H1 (cell line): ENCODE data around the gene LRBA. TPM values are rescaled to one million over a fixed set of nuclear protein-coding genes. Genes with fewer than 3 reads are reported as not detected.

Experiments used
- CTCF ChIA-PET: fragments of 300-600 bp; sonication (Branson Sonifier 250); formaldehyde crosslinking; loops from one replicate; lab custom pipeline; 2021; ENCODE audit not compliant: partially characterized antibody; lab: Charles Lee
- POLR2A ChIA-PET: fragments of 300-600 bp; sonication (Branson Sonifier 250); formaldehyde crosslinking; loops from one replicate; lab custom pipeline; 2021; ENCODE audit warnings: inconsistent platforms; ENCODE audit not compliant: partially characterized antibody; lab: Charles Lee
- DNase-seq, 2 experiments: peaks; one replicate each; pipeline versions ENCODE4 v3.0.0 to v3.0.0-alpha.2; 2010 to 2022; ENCODE audit warnings: low spot score in 2 of 2, low read depth in 1 of 2, mixed read lengths in 1 of 2
- FAIRE-seq: peaks from 2 replicates; lab custom pipeline; 2011; peaks lifted over from hg19 to GRCh38; lab: Jason Lieb, UNC
- H2AFZ ChIP-seq: 2 replicates; pipeline ENCODE4 v1.8.1; 2012; ENCODE audit warnings: low read length, inconsistent platforms
- H2AK5ac ChIP-seq: 2 replicates; pipeline ENCODE4 v1.6.1; 2013; ENCODE audit warnings: low read depth, low read length
- H2BK120ac ChIP-seq: replicated peaks from 2 replicates; pipeline ENCODE3; 2013; ENCODE audit warnings: low read depth, low read length, inconsistent platforms
- H2BK12ac ChIP-seq: 2 replicates; pipeline ENCODE4 v1.6.1; 2013; ENCODE audit warnings: low read depth, low read length
- H2BK15ac ChIP-seq: 2 replicates; pipeline ENCODE4 v1.6.1; 2013; ENCODE audit warnings: low read length
- H2BK20ac ChIP-seq: 2 replicates; pipeline ENCODE4 v1.6.1; 2013; ENCODE audit warnings: low read length
- H2BK5ac ChIP-seq: 2 replicates; pipeline ENCODE4 v1.6.1; 2013; ENCODE audit warnings: low read depth, low read length
- H3K14ac ChIP-seq: 2 replicates; pipeline ENCODE4 v1.6.1; 2013; ENCODE audit warnings: inconsistent platforms; ENCODE audit not compliant: insufficient read length
- H3K18ac ChIP-seq: 2 replicates; pipeline ENCODE4 v1.6.1; 2013; ENCODE audit warnings: low read length; ENCODE audit errors: extremely low read depth
- H3K23ac ChIP-seq: 2 replicates; pipeline ENCODE4 v1.6.1; 2013; ENCODE audit warnings: inconsistent platforms; ENCODE audit not compliant: insufficient read length
- H3K23me2 ChIP-seq: 2 replicates; pipeline ENCODE4 v1.6.1; 2013; ENCODE audit warnings: low read depth, low read length
- H3K27ac ChIP-seq: 2 replicates; pipeline ENCODE4 v1.6.1; 2011; ENCODE audit warnings: low read depth, low read length, inconsistent platforms
- H3K27me3 ChIP-seq, 4 experiments: replicated peaks in 1 of 4; 1 replicate in 1 of 4; 2 replicates in 3 of 4; pipeline versions ENCODE4 v1.6.1 to v1.8.1; 2011 to 2013; ENCODE audit warnings: low read length in 3 of 4, mild to moderate bottlenecking in 3 of 4, inconsistent platforms in 2 of 4, mixed read lengths in 2 of 4, moderate library complexity in 1 of 4; ENCODE audit not compliant: control insufficient read depth in 3 of 4, insufficient read depth in 3 of 4; ENCODE audit errors: extremely low read depth in 1 of 4
- H3K36me3 ChIP-seq, 4 experiments: 2 replicates each; pipeline versions ENCODE4 v1.6.1 to v1.8.1; 2011 to 2013; ENCODE audit warnings: mild to moderate bottlenecking in 4 of 4, low read length in 3 of 4, moderate library complexity in 2 of 4, control low read depth in 1 of 4, inconsistent platforms in 1 of 4; ENCODE audit not compliant: insufficient read depth in 4 of 4, control insufficient read depth in 2 of 4
- H3K4ac ChIP-seq: replicated peaks from 2 replicates; pipeline ENCODE3; 2013; ENCODE audit warnings: low read length, low read depth, mixed read lengths, inconsistent platforms; ENCODE audit not compliant: insufficient read length
- H3K4me1 ChIP-seq, 4 experiments: replicated peaks in 1 of 4; 1 replicate in 1 of 4; 2 replicates in 3 of 4; pipeline versions ENCODE4 v1.6.1 to v1.8.1; 2011 to 2013; ENCODE audit warnings: low read length in 3 of 4, inconsistent platforms in 2 of 4, mixed read lengths in 1 of 4; ENCODE audit not compliant: insufficient read depth in 4 of 4, control insufficient read depth in 3 of 4
- H3K4me2 ChIP-seq, 2 experiments: 2 replicates each; pipeline versions ENCODE4 v1.6.1 to v1.8.1; 2011 to 2013; ENCODE audit warnings: low read depth in 2 of 2, low read length in 2 of 2, control low read depth in 1 of 2, inconsistent platforms in 1 of 2, mild to moderate bottlenecking in 1 of 2; ENCODE audit not compliant: insufficient read depth in 1 of 2
- H3K4me3 ChIP-seq, 4 experiments: fragments of 200-600, 300-600 bp in 1 of 4; sonication (generic), shearing (Covaris generic), sonication (Bioruptor Twin) in 1 of 4; 2 replicates each; pipeline versions ENCODE4 v1.5.1 to v1.8.1; 2011 to 2016; ENCODE audit warnings: low read length in 4 of 4, low read depth in 3 of 4, control low read depth in 2 of 4, inconsistent platforms in 2 of 4, mild to moderate bottlenecking in 2 of 4, mixed read lengths in 1 of 4, moderate library complexity in 1 of 4; ENCODE audit not compliant: insufficient read depth in 2 of 4; ENCODE audit errors: extremely low read depth in 1 of 4
- H3K56ac ChIP-seq: replicated peaks from 2 replicates; pipeline ENCODE3; 2013; ENCODE audit warnings: low read depth, mild to moderate bottlenecking, mixed read lengths, low read length, inconsistent platforms; ENCODE audit not compliant: insufficient read length
- H3K79me1 ChIP-seq: 2 replicates; pipeline ENCODE4 v1.6.1; 2013; ENCODE audit warnings: low read depth, low read length, control low read depth
- H3K79me2 ChIP-seq, 2 experiments: 2 replicates each; pipeline versions ENCODE4 v1.6.1 to v1.8.1; 2012 to 2013; ENCODE audit warnings: low read length in 2 of 2, mild to moderate bottlenecking in 2 of 2, inconsistent platforms in 1 of 2; ENCODE audit not compliant: insufficient read depth in 2 of 2, control insufficient read depth in 1 of 2
- H3K9ac ChIP-seq, 4 experiments: replicated peaks in 1 of 4; 1 replicate in 1 of 4; 2 replicates in 3 of 4; pipeline versions ENCODE4 v1.6.1 to v1.8.1; 2011 to 2013; ENCODE audit warnings: low read depth in 3 of 4, low read length in 3 of 4, control low read depth in 2 of 4, mild to moderate bottlenecking in 2 of 4, moderate library complexity in 2 of 4, inconsistent platforms in 1 of 4; ENCODE audit errors: extremely low read depth in 1 of 4
- H3K9me3 ChIP-seq, 2 experiments: 2 replicates each; pipeline versions ENCODE4 v1.6.1 to v1.8.1; 2012 to 2013; ENCODE audit warnings: mild to moderate bottlenecking in 2 of 2, moderate library complexity in 2 of 2, control low read depth in 1 of 2, inconsistent platforms in 1 of 2, low read depth in 1 of 2, low read length in 1 of 2, mixed read lengths in 1 of 2; ENCODE audit not compliant: insufficient read depth in 2 of 2
- H4K20me1 ChIP-seq, 2 experiments: replicated peaks in 1 of 2; 2 replicates each; pipeline versions ENCODE3 to v1.8.1; 2011 to 2013; ENCODE audit warnings: inconsistent platforms in 2 of 2, low read length in 2 of 2, mild to moderate bottlenecking in 1 of 2; ENCODE audit not compliant: insufficient read depth in 2 of 2, control insufficient read depth in 1 of 2
- H4K5ac ChIP-seq: 2 replicates; pipeline ENCODE4 v1.6.1; 2013; ENCODE audit warnings: low read length, low read depth, mixed read lengths, inconsistent platforms; ENCODE audit not compliant: insufficient read length
- H4K8ac ChIP-seq: 2 replicates; pipeline ENCODE4 v1.8.0; 2013; ENCODE audit warnings: mild to moderate bottlenecking, moderate library complexity, low read length, inconsistent platforms; ENCODE audit not compliant: insufficient read depth; ENCODE audit errors: extremely low read depth
- H4K91ac ChIP-seq: replicated peaks from 2 replicates; pipeline ENCODE3; 2013; ENCODE audit warnings: low read length, mixed read lengths, inconsistent platforms; ENCODE audit not compliant: insufficient read length
- SRF ChIP-seq: IDR thresholded peaks from 2 replicates; pipeline ENCODE4 v1.6.1; 2011; ENCODE audit warnings: mild to moderate bottlenecking, low read depth, low read length, moderate library complexity
- TAF1 ChIP-seq: IDR thresholded peaks from 2 replicates; pipeline ENCODE4 v1.6.1; 2011; ENCODE audit warnings: mild to moderate bottlenecking, low read depth, low read length
- YY1 ChIP-seq: IDR thresholded peaks from 2 replicates; pipeline ENCODE4 v1.6.1; 2011; ENCODE audit warnings: low read depth, mild to moderate bottlenecking, low read length
- WGBS, 2 experiments: shearing (Covaris generic) in 1 of 2; methylation state at CpG; one replicate each; pipeline versions ENCODE4 v1.1.6 to v1.1.7; 2013 to 2015; ENCODE audit warnings: low lambda C conversion rate in 2 of 2, mixed read lengths in 2 of 2, inconsistent platforms in 1 of 2, low coverage in 1 of 2, missing lambda C conversion rate in 1 of 2; ENCODE audit not compliant: insufficient replicate concordance in 2 of 2, insufficient coverage in 1 of 2, insufficient read length in 1 of 2; ENCODE audit errors: extremely low coverage in 1 of 2, missing lambda C conversion rate in 1 of 2; 5-methylcytosine and 5-hydroxymethylcytosine counted together
- polyA plus RNA-seq, 7 experiments: library from polyadenylated mRNA; depleted of rRNA in 3 of 7; stranded (reverse) in 5 of 7; unstranded in 2 of 7; fragments of >200 nt in 5 of 7; fragments of 200-250 nt in 2 of 7; gene quantifications; 1 replicate in 5 of 7; 2 replicates in 1 of 7; 4 replicates in 1 of 7; pipeline versions ENCODE4 v1.2.1 to v1.2.3, GENCODE V29; 2011 to 2013; ENCODE audit warnings: missing spikeins in 2 of 7, mixed read lengths in 2 of 7
- total RNA-seq: library from RNA; stranded (reverse); fragmentation: NEBNext Ultra II Directional; extraction: Animal tissue kit (Norgen Biotek cat#: 25700); gene quantifications from 2 replicates; pipeline ENCODE4 v1.2.1, GENCODE V29; 2021
- TF ChIP-seq, protein P1 (sequence below): IDR thresholded peaks from 2 replicates; pipeline ENCODE4 v1.6.1; 2011; ENCODE audit warnings: low read depth, mild to moderate bottlenecking, low read length; ENCODE audit not compliant: insufficient read depth

LRBA gene
- total and polyA plus RNA-seq, 2 of the 8 experiments (the other 6 are each of a cell fraction or from before 2014, with no cell fraction given), result 54.6 to 83.2 TPM

DNA sequence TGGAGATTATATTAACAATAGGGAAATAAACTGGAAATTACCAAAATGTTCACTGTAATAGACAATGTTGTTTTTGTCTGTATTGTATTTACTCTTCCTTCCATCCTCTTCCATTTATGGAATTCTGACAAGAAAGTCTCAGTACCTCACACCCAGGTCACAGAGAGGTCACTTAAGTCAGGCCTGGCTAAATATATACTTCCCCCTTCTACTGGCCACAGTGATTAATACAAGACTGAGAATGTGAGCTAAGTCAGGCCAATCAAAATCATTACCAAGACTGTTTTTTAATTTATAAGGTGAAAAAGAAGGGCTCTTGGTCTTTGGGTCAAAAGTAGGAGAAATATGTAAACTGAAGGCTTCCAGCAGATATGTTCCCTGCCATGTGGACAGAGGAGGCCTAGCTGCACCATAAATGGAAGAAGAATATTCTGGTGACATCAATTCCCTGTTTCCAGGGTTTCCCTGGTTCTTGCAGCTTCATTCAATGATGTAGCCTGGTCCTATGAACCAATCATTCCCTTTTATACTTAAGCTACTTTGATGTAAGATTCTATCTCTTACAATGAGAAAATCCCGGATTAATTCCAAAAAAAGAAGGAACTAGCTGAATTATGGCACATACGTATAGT lies 64.3 kb downstream of the LRBA start:
- H2BK120ac ChIP-seq, result no peak overlapping the region
- H3K4me3 ChIP-seq, result no peak overlapping the region
- DNase-seq (no peak), FAIRE-seq (no peak)
- H3K27me3 ChIP-seq, result no peaks in the 10 kb centered on the region
- H3K79me1 ChIP-seq, result peaks cover 4% of the 10 kb centered on the region
- peaks cover 0 to 3% of the 10 kb centered on the region in 2 experiments for H4K20me1 ChIP-seq
- H2AK5ac ChIP-seq, result no peak overlapping the region
- no peak overlapping the region for H2BK20ac ChIP-seq
- no peak overlapping the region for H3K14ac ChIP-seq
- H3K27ac ChIP-seq, result no peak overlapping the region
- WGBS, 2 experiments, result 96% methylated on average over 2 of the region's 2 CpGs; no CpG with 5 or more reads in 1 of the 2 experiments
- no peak overlapping the region for H2BK15ac ChIP-seq
- H4K8ac ChIP-seq, result no peak overlapping the region
- peaks cover 0 to 75% of the 10 kb centered on the region in 2 experiments; a peak in 2 of 4 replicates for H3K79me2 ChIP-seq
- peaks cover 7 to 9% of the 10 kb centered on the region in 2 experiments; a peak in 2 of 4 replicates for H3K9me3 ChIP-seq
- H3K56ac ChIP-seq, result no peak overlapping the region
- peaks cover 0 to 8% (median 1%) of the 10 kb centered on the region in 4 experiments; a peak in 1 of 8 replicates for H3K36me3 ChIP-seq
- no peaks in the 10 kb centered on the region for H3K4me1 ChIP-seq
- H3K23ac ChIP-seq, result no peak overlapping the region
- H2BK12ac ChIP-seq, result no peak overlapping the region
- H3K18ac ChIP-seq, result no peak overlapping the region
- no peak overlapping the region for H3K4ac ChIP-seq
- ChIA-PET POLR2A (no interaction called here), CTCF (interaction anchor here (0.6 to 2.0 kb wide), 2 partner anchors 10 to 57 kb away, joined by 3 to 13 read pairs; no protein-coding TSS in a partner anchor)
- no peak overlapping the region for H3K9ac ChIP-seq
- no peak overlapping the region for H2BK5ac ChIP-seq
- H2AFZ ChIP-seq, result no peak overlapping the region
- no peaks in the 10 kb centered on the region for H3K23me2 ChIP-seq
- no peak overlapping the region for H4K91ac ChIP-seq
- no peak overlapping the region for H4K5ac ChIP-seq
- H3K4me2 ChIP-seq, result no peak overlapping the region
- TF ChIP-seq, protein P1, sequence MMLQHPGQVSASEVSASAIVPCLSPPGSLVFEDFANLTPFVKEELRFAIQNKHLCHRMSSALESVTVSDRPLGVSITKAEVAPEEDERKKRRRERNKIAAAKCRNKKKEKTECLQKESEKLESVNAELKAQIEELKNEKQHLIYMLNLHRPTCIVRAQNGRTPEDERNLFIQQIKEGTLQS, result no peak
- TF ChIP-seq YY1 (no peak), TAF1 (no peak), SRF (no peak)
